GM12865 (cell line): ENCODE measurements around the gene CCDC54.

Source experiments
- DNase-seq: peaks from one replicate; pipeline ENCODE4 v3.0.0; 2010; ENCODE audit warnings: low read depth
- H3K4me3 ChIP-seq: 2 replicates; pipeline ENCODE4 v1.5.1; 2011; ENCODE audit warnings: mild to moderate bottlenecking, low read depth, low read length, control low read depth
- CTCF ChIP-seq: IDR thresholded peaks from 2 replicates; pipeline ENCODE4 v1.5.1; 2011; ENCODE audit warnings: low read length, control low read depth, low read depth, inconsistent platforms; ENCODE audit not compliant: insufficient read depth; ENCODE audit errors: missing control alignments

CCDC54 gene

DNA sequence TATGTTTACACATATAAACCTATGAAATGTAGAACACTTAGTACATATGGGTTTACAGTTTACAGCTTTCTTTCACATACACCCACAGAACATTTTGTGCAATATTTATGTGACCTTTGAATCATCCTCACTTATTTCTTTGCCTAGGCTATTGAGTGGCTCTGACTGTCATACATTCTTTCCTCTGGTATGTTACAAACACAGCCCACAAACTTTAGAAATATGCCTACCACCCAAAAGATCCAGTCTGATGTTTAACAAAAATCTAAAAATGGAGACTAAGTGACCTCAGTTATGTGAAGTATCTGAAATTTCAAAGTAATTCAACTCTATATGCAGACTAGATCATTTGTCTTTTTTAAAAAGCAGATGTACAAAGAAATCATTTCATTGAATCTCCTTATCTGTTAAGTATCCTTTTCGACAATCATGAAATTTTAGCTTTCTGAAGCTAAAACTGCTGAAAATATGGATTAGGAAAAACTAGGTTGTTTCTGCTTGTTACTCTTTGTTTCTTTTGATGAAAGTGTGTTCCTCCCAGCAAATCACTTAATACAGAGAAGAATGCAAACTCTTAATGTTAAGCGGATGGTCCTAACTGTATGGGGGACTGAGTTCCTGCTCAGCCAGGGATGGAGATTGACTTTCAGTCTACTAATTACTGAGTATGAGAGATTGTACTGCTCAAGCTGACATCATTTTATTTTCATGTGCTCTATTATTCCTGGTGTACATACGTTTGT is 27.7 kb downstream of the CCDC54 start:
- no peak for TF ChIP-seq CTCF
- DNase-seq = no peak
- H3K4me3 ChIP-seq = no peak overlapping the region

- no peak for DNase-seq
- no peak for TF ChIP-seq CTCF
- no peak overlapping the region for H3K4me3 ChIP-seq
Observed at GRCh38 chr3:107407355-107407754, 30.1 kb downstream of the CCDC54 start.

GRCh38 chr3:107408513-107408912 is 31.3 kb downstream of the CCDC54 start:
- H3K4me3 ChIP-seq = no peak overlapping the region
- no peak for DNase-seq
- no peak for TF ChIP-seq CTCF

DNA sequence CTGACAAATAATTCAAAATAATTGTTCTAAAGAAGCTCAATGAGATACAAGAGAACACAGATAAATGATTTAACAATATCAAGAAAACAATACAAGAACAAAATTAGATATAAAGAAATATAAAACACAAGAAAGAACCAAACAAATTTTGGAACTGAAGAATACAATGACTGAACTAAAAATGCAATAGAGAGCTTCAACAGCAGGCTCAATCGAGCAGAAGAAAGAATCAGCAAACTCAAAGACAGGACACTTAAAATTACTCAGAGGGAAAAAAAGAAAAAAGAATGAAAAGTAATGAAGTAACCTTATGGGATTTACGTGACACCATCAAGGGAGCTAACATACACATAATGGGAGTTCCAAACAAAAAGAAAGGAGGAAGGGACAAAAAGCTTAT is 32.1 kb downstream of the CCDC54 start:
- DNase-seq = no peak
- TF ChIP-seq CTCF = no peak

GRCh38 chr3:107410606-107411005 is 33.4 kb downstream of the CCDC54 start:
- TF ChIP-seq CTCF = no peak
- no peak for DNase-seq
- H3K4me3 ChIP-seq = no peak overlapping the region

More for the DNA sequence above, 32.1 kb downstream of the CCDC54 start:
- no peak overlapping the region for H3K4me3 ChIP-seq

- no peak for TF ChIP-seq CTCF
- H3K4me3 ChIP-seq = no peak overlapping the region
- DNase-seq = no peak
Observed at GRCh38 chr3:107411056-107411455, 33.8 kb downstream of the CCDC54 start.

- H3K4me3 ChIP-seq = no peak overlapping the region
- TF ChIP-seq CTCF = no peak
- DNase-seq = no peak
Observed at GRCh38 chr3:107411779-107412178, 34.5 kb downstream of the CCDC54 start.
